Measurements from ENCODE around the gene DAB1.

DNA sequence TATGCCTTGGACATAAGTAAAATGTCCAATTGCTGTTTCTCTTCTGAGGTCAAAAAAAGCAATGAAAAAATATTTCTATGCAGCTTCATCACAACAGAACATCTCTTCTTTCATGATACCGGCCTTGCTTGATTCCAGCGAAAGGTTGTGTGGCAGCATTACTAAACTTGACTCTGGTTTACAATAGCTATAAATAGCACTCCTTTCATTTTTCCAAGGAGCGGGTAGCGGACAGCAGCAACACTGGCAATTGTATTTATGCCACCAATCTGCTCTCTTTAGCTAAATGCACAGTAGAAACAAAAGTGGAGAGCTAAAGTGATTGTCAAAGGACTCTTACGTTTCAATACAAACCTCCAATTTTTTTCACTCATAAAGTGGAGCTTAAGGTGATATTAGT lies 7.5 kb upstream of the DAB1 start:
- TF ChIP-seq, protein P1, sequence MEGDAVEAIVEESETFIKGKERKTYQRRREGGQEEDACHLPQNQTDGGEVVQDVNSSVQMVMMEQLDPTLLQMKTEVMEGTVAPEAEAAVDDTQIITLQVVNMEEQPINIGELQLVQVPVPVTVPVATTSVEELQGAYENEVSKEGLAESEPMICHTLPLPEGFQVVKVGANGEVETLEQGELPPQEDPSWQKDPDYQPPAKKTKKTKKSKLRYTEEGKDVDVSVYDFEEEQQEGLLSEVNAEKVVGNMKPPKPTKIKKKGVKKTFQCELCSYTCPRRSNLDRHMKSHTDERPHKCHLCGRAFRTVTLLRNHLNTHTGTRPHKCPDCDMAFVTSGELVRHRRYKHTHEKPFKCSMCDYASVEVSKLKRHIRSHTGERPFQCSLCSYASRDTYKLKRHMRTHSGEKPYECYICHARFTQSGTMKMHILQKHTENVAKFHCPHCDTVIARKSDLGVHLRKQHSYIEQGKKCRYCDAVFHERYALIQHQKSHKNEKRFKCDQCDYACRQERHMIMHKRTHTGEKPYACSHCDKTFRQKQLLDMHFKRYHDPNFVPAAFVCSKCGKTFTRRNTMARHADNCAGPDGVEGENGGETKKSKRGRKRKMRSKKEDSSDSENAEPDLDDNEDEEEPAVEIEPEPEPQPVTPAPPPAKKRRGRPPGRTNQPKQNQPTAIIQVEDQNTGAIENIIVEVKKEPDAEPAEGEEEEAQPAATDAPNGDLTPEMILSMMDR (IDR thresholded peaks at IDR 0.05), result no peak
- no peak for TF ChIP-seq POLR2A (IDR thresholded peaks at IDR 0.05)

Data from right lobe of liver (tissue), 4 donors.